ENCODE data around the gene PRKCA.

PRKCA gene

DNA sequence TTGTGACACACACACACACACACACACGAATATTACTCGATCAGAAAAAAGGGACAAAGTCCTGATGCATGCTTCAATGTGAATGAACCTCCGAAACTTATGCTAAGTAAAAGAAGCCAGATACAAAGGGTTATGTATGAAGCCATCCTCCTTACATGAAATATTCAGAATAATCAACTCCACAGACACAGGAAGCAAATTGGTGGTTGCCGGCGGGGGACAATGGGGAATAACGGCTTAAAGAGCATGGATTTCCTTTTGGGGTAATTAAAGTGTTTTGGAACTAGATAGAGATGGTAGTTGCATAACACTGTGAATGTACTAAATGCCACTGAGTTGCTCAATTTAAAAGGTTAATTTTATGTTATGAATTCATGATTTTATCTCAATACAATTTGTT is 524.4 kb downstream of the PRKCA start:
- H3K9me2 ChIP-seq (replicated peaks; ENCODE audit: low read depth, low read length) = no peaks in the 10 kb centered on the region
- no peak overlapping the region for H3K4me2 ChIP-seq (ENCODE audit: low read depth, low read length, poor library complexity, severe bottlenecking)
- H3K27me3 ChIP-seq (ENCODE audit: insufficient read depth, low read length, poor library complexity, severe bottlenecking) = no peaks in the 10 kb centered on the region
- H3K4me1 ChIP-seq (ENCODE audit: insufficient read depth, low read length, poor library complexity, severe bottlenecking) = no peaks in the 10 kb centered on the region
- no peak overlapping the region for H3K4me3 ChIP-seq (ENCODE audit: low read length, poor library complexity, severe bottlenecking)
- H2AFZ ChIP-seq (ENCODE audit: low read length) = no peak overlapping the region
- no peaks in the 10 kb centered on the region for H3K36me3 ChIP-seq (ENCODE audit: insufficient read depth, low read length)
- no peaks in the 10 kb centered on the region for H3F3A ChIP-seq (ENCODE audit: low read depth)
- H3K9me3 ChIP-seq (ENCODE audit: insufficient read depth, low read depth, low read length) = no peaks in the 10 kb centered on the region
- TF ChIP-seq, protein P1, sequence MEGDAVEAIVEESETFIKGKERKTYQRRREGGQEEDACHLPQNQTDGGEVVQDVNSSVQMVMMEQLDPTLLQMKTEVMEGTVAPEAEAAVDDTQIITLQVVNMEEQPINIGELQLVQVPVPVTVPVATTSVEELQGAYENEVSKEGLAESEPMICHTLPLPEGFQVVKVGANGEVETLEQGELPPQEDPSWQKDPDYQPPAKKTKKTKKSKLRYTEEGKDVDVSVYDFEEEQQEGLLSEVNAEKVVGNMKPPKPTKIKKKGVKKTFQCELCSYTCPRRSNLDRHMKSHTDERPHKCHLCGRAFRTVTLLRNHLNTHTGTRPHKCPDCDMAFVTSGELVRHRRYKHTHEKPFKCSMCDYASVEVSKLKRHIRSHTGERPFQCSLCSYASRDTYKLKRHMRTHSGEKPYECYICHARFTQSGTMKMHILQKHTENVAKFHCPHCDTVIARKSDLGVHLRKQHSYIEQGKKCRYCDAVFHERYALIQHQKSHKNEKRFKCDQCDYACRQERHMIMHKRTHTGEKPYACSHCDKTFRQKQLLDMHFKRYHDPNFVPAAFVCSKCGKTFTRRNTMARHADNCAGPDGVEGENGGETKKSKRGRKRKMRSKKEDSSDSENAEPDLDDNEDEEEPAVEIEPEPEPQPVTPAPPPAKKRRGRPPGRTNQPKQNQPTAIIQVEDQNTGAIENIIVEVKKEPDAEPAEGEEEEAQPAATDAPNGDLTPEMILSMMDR (conservative IDR thresholded peaks at IDR 0.05; ENCODE audit: low read length) = no peak
- TF ChIP-seq EZH2phosphoT487 (IDR thresholded peaks at IDR 0.05; ENCODE audit: borderline replicate concordance) = no peak
- H4K20me1 ChIP-seq (ENCODE audit: insufficient read depth, low read length, poor library complexity, severe bottlenecking) = no peaks in the 10 kb centered on the region
- H3K79me2 ChIP-seq (ENCODE audit: insufficient read depth, low read length) = no peaks in the 10 kb centered on the region
- no peak overlapping the region for H3K9ac ChIP-seq (ENCODE audit: low read depth, low read length, poor library complexity, severe bottlenecking)

GRCh38 chr17:66829386-66829864 is 527.0 kb downstream of the PRKCA start:
- Histone ChIP-seq H3K4me3 (ENCODE audit: low read length, poor library complexity, severe bottlenecking) (no peak overlapping the region), H2AFZ (ENCODE audit: low read length) (no peak overlapping the region), H3K9me2 (replicated peaks; ENCODE audit: low read depth, low read length) (no peaks in the 10 kb centered on the region)

GRCh38 chr17:66829883-66830282 is 527.5 kb downstream of the PRKCA start:
- H2AFZ ChIP-seq (ENCODE audit: low read length) = no peak overlapping the region
- H3K9me2 ChIP-seq (replicated peaks; ENCODE audit: low read depth, low read length) = no peaks in the 10 kb centered on the region
- H3K36me3 ChIP-seq (ENCODE audit: insufficient read depth, low read length) = no peaks in the 10 kb centered on the region
- no peaks in the 10 kb centered on the region for H3K27me3 ChIP-seq (ENCODE audit: insufficient read depth, low read length, poor library complexity, severe bottlenecking)
- no peak overlapping the region for H3K4me2 ChIP-seq (ENCODE audit: low read depth, low read length, poor library complexity, severe bottlenecking)
- no peaks in the 10 kb centered on the region for H3F3A ChIP-seq (ENCODE audit: low read depth)
- no peak overlapping the region for H3K9ac ChIP-seq (ENCODE audit: low read depth, low read length, poor library complexity, severe bottlenecking)
- no peak overlapping the region for H3K4me3 ChIP-seq (ENCODE audit: low read length, poor library complexity, severe bottlenecking)
- no peaks in the 10 kb centered on the region for H3K79me2 ChIP-seq (ENCODE audit: insufficient read depth, low read length)
- no peaks in the 10 kb centered on the region for H4K20me1 ChIP-seq (ENCODE audit: insufficient read depth, low read length, poor library complexity, severe bottlenecking)
- no peak for TF ChIP-seq EZH2phosphoT487 (IDR thresholded peaks at IDR 0.05; ENCODE audit: borderline replicate concordance)
- TF ChIP-seq, protein P1 (conservative IDR thresholded peaks at IDR 0.05; ENCODE audit: low read length) = no peak
- H3K9me3 ChIP-seq (ENCODE audit: insufficient read depth, low read depth, low read length) = no peaks in the 10 kb centered on the region
- H3K4me1 ChIP-seq (ENCODE audit: insufficient read depth, low read length, poor library complexity, severe bottlenecking) = no peaks in the 10 kb centered on the region

More at GRCh38 chr17:66829386-66829864, 527.0 kb downstream of the PRKCA start:
- Histone ChIP-seq H3K4me2 (ENCODE audit: low read depth, low read length, poor library complexity, severe bottlenecking) (no peak overlapping the region), H3F3A (ENCODE audit: low read depth) (no peaks in the 10 kb centered on the region), H4K20me1 (ENCODE audit: insufficient read depth, low read length, poor library complexity, severe bottlenecking) (no peaks in the 10 kb centered on the region), H3K4me1 (ENCODE audit: insufficient read depth, low read length, poor library complexity, severe bottlenecking) (no peaks in the 10 kb centered on the region), H3K9ac (ENCODE audit: low read depth, low read length, poor library complexity, severe bottlenecking) (no peak overlapping the region), H3K36me3 (ENCODE audit: insufficient read depth, low read length) (no peaks in the 10 kb centered on the region), H3K27me3 (ENCODE audit: insufficient read depth, low read length, poor library complexity, severe bottlenecking) (no peaks in the 10 kb centered on the region), H3K79me2 (ENCODE audit: insufficient read depth, low read length) (no peaks in the 10 kb centered on the region), H3K9me3 (ENCODE audit: insufficient read depth, low read depth, low read length) (no peaks in the 10 kb centered on the region)
- TF ChIP-seq EZH2phosphoT487 (IDR thresholded peaks at IDR 0.05; ENCODE audit: borderline replicate concordance) = no peak
- TF ChIP-seq, protein P1 (conservative IDR thresholded peaks at IDR 0.05; ENCODE audit: low read length) = no peak
